H1 (cell line): ENCODE data around the gene ACSF3. TPM values are rescaled to one million over a fixed set of nuclear protein-coding genes. Genes with fewer than 3 reads are reported as not detected.

ENCODE experiments used
- CTCF ChIA-PET: fragments of 300-600 bp; sonication (Branson Sonifier 250); formaldehyde crosslinking; loops from one replicate; lab custom pipeline; 2021; ENCODE audit not compliant: partially characterized antibody; lab: Charles Lee
- POLR2A ChIA-PET: fragments of 300-600 bp; sonication (Branson Sonifier 250); formaldehyde crosslinking; loops from one replicate; lab custom pipeline; 2021; ENCODE audit warnings: inconsistent platforms; ENCODE audit not compliant: partially characterized antibody; lab: Charles Lee
- DNase-seq, 2 experiments: peaks; one replicate each; pipeline versions ENCODE4 v3.0.0 to v3.0.0-alpha.2; 2010 to 2022; ENCODE audit warnings: low spot score in 2 of 2, low read depth in 1 of 2, mixed read lengths in 1 of 2
- FAIRE-seq: peaks from 2 replicates; lab custom pipeline; 2011; peaks lifted over from hg19 to GRCh38; lab: Jason Lieb, UNC
- H2AFZ ChIP-seq: 2 replicates; pipeline ENCODE4 v1.8.1; 2012; ENCODE audit warnings: low read length, inconsistent platforms
- H2AK5ac ChIP-seq: 2 replicates; pipeline ENCODE4 v1.6.1; 2013; ENCODE audit warnings: low read depth, low read length
- H2BK120ac ChIP-seq: replicated peaks from 2 replicates; pipeline ENCODE3; 2013; ENCODE audit warnings: low read depth, low read length, inconsistent platforms
- H2BK12ac ChIP-seq: 2 replicates; pipeline ENCODE4 v1.6.1; 2013; ENCODE audit warnings: low read depth, low read length
- H2BK15ac ChIP-seq: 2 replicates; pipeline ENCODE4 v1.6.1; 2013; ENCODE audit warnings: low read length
- H2BK20ac ChIP-seq: 2 replicates; pipeline ENCODE4 v1.6.1; 2013; ENCODE audit warnings: low read length
- H2BK5ac ChIP-seq: 2 replicates; pipeline ENCODE4 v1.6.1; 2013; ENCODE audit warnings: low read depth, low read length
- H3K14ac ChIP-seq: 2 replicates; pipeline ENCODE4 v1.6.1; 2013; ENCODE audit warnings: inconsistent platforms; ENCODE audit not compliant: insufficient read length
- H3K18ac ChIP-seq: 2 replicates; pipeline ENCODE4 v1.6.1; 2013; ENCODE audit warnings: low read length; ENCODE audit errors: extremely low read depth
- H3K23ac ChIP-seq: 2 replicates; pipeline ENCODE4 v1.6.1; 2013; ENCODE audit warnings: inconsistent platforms; ENCODE audit not compliant: insufficient read length
- H3K23me2 ChIP-seq: 2 replicates; pipeline ENCODE4 v1.6.1; 2013; ENCODE audit warnings: low read depth, low read length
- H3K27ac ChIP-seq: 2 replicates; pipeline ENCODE4 v1.6.1; 2011; ENCODE audit warnings: low read depth, low read length, inconsistent platforms
- H3K27me3 ChIP-seq, 4 experiments: replicated peaks in 1 of 4; 1 replicate in 1 of 4; 2 replicates in 3 of 4; pipeline versions ENCODE4 v1.6.1 to v1.8.1; 2011 to 2013; ENCODE audit warnings: low read length in 3 of 4, mild to moderate bottlenecking in 3 of 4, inconsistent platforms in 2 of 4, mixed read lengths in 2 of 4, moderate library complexity in 1 of 4; ENCODE audit not compliant: control insufficient read depth in 3 of 4, insufficient read depth in 3 of 4; ENCODE audit errors: extremely low read depth in 1 of 4
- H3K36me3 ChIP-seq, 4 experiments: 2 replicates each; pipeline versions ENCODE4 v1.6.1 to v1.8.1; 2011 to 2013; ENCODE audit warnings: mild to moderate bottlenecking in 4 of 4, low read length in 3 of 4, moderate library complexity in 2 of 4, control low read depth in 1 of 4, inconsistent platforms in 1 of 4; ENCODE audit not compliant: insufficient read depth in 4 of 4, control insufficient read depth in 2 of 4
- H3K4ac ChIP-seq: replicated peaks from 2 replicates; pipeline ENCODE3; 2013; ENCODE audit warnings: low read length, low read depth, mixed read lengths, inconsistent platforms; ENCODE audit not compliant: insufficient read length
- H3K4me1 ChIP-seq, 4 experiments: replicated peaks in 1 of 4; 1 replicate in 1 of 4; 2 replicates in 3 of 4; pipeline versions ENCODE4 v1.6.1 to v1.8.1; 2011 to 2013; ENCODE audit warnings: low read length in 3 of 4, inconsistent platforms in 2 of 4, mixed read lengths in 1 of 4; ENCODE audit not compliant: insufficient read depth in 4 of 4, control insufficient read depth in 3 of 4
- H3K4me2 ChIP-seq, 2 experiments: 2 replicates each; pipeline versions ENCODE4 v1.6.1 to v1.8.1; 2011 to 2013; ENCODE audit warnings: low read depth in 2 of 2, low read length in 2 of 2, control low read depth in 1 of 2, inconsistent platforms in 1 of 2, mild to moderate bottlenecking in 1 of 2; ENCODE audit not compliant: insufficient read depth in 1 of 2
- H3K4me3 ChIP-seq, 4 experiments: fragments of 200-600, 300-600 bp in 1 of 4; sonication (generic), shearing (Covaris generic), sonication (Bioruptor Twin) in 1 of 4; 2 replicates each; pipeline versions ENCODE4 v1.5.1 to v1.8.1; 2011 to 2016; ENCODE audit warnings: low read length in 4 of 4, low read depth in 3 of 4, control low read depth in 2 of 4, inconsistent platforms in 2 of 4, mild to moderate bottlenecking in 2 of 4, mixed read lengths in 1 of 4, moderate library complexity in 1 of 4; ENCODE audit not compliant: insufficient read depth in 2 of 4; ENCODE audit errors: extremely low read depth in 1 of 4
- H3K56ac ChIP-seq: replicated peaks from 2 replicates; pipeline ENCODE3; 2013; ENCODE audit warnings: low read depth, mild to moderate bottlenecking, mixed read lengths, low read length, inconsistent platforms; ENCODE audit not compliant: insufficient read length
- H3K79me1 ChIP-seq: 2 replicates; pipeline ENCODE4 v1.6.1; 2013; ENCODE audit warnings: low read depth, low read length, control low read depth
- H3K79me2 ChIP-seq, 2 experiments: 2 replicates each; pipeline versions ENCODE4 v1.6.1 to v1.8.1; 2012 to 2013; ENCODE audit warnings: low read length in 2 of 2, mild to moderate bottlenecking in 2 of 2, inconsistent platforms in 1 of 2; ENCODE audit not compliant: insufficient read depth in 2 of 2, control insufficient read depth in 1 of 2
- H3K9ac ChIP-seq, 4 experiments: replicated peaks in 1 of 4; 1 replicate in 1 of 4; 2 replicates in 3 of 4; pipeline versions ENCODE4 v1.6.1 to v1.8.1; 2011 to 2013; ENCODE audit warnings: low read depth in 3 of 4, low read length in 3 of 4, control low read depth in 2 of 4, mild to moderate bottlenecking in 2 of 4, moderate library complexity in 2 of 4, inconsistent platforms in 1 of 4; ENCODE audit errors: extremely low read depth in 1 of 4
- H3K9me3 ChIP-seq, 2 experiments: 2 replicates each; pipeline versions ENCODE4 v1.6.1 to v1.8.1; 2012 to 2013; ENCODE audit warnings: mild to moderate bottlenecking in 2 of 2, moderate library complexity in 2 of 2, control low read depth in 1 of 2, inconsistent platforms in 1 of 2, low read depth in 1 of 2, low read length in 1 of 2, mixed read lengths in 1 of 2; ENCODE audit not compliant: insufficient read depth in 2 of 2
- H4K20me1 ChIP-seq, 2 experiments: replicated peaks in 1 of 2; 2 replicates each; pipeline versions ENCODE3 to v1.8.1; 2011 to 2013; ENCODE audit warnings: inconsistent platforms in 2 of 2, low read length in 2 of 2, mild to moderate bottlenecking in 1 of 2; ENCODE audit not compliant: insufficient read depth in 2 of 2, control insufficient read depth in 1 of 2
- H4K5ac ChIP-seq: 2 replicates; pipeline ENCODE4 v1.6.1; 2013; ENCODE audit warnings: low read length, low read depth, mixed read lengths, inconsistent platforms; ENCODE audit not compliant: insufficient read length
- H4K8ac ChIP-seq: 2 replicates; pipeline ENCODE4 v1.8.0; 2013; ENCODE audit warnings: mild to moderate bottlenecking, moderate library complexity, low read length, inconsistent platforms; ENCODE audit not compliant: insufficient read depth; ENCODE audit errors: extremely low read depth
- H4K91ac ChIP-seq: replicated peaks from 2 replicates; pipeline ENCODE3; 2013; ENCODE audit warnings: low read length, mixed read lengths, inconsistent platforms; ENCODE audit not compliant: insufficient read length
- CBX5 ChIP-seq: fragments of 300-800, 300-1000 bp; sonication (generic); IDR thresholded peaks from 2 replicates; pipeline ENCODE4 v1.7.1; 2016; ENCODE audit warnings: antibody characterized with exemption, low read length, low read depth
- FOSL1 ChIP-seq: IDR thresholded peaks from 2 replicates; pipeline ENCODE4 v1.6.1; 2011; ENCODE audit warnings: mild to moderate bottlenecking, low read depth, low read length, moderate library complexity; ENCODE audit not compliant: insufficient read depth
- HDAC2 ChIP-seq, 2 experiments: fragments of 300-600 bp in 1 of 2; sonication (generic) in 1 of 2; IDR thresholded peaks; 2 replicates each; pipeline ENCODE4 v1.6.1; 2011 to 2012; ENCODE audit warnings: low read depth in 2 of 2, low read length in 2 of 2, mild to moderate bottlenecking in 2 of 2, moderate library complexity in 2 of 2, borderline replicate concordance in 1 of 2, inconsistent platforms in 1 of 2
- SRF ChIP-seq: IDR thresholded peaks from 2 replicates; pipeline ENCODE4 v1.6.1; 2011; ENCODE audit warnings: mild to moderate bottlenecking, low read depth, low read length, moderate library complexity
- WGBS, 2 experiments: shearing (Covaris generic) in 1 of 2; methylation state at CpG; one replicate each; pipeline versions ENCODE4 v1.1.6 to v1.1.7; 2013 to 2015; ENCODE audit warnings: low lambda C conversion rate in 2 of 2, mixed read lengths in 2 of 2, inconsistent platforms in 1 of 2, low coverage in 1 of 2, missing lambda C conversion rate in 1 of 2; ENCODE audit not compliant: insufficient replicate concordance in 2 of 2, insufficient coverage in 1 of 2, insufficient read length in 1 of 2; ENCODE audit errors: extremely low coverage in 1 of 2, missing lambda C conversion rate in 1 of 2; 5-methylcytosine and 5-hydroxymethylcytosine counted together
- polyA plus RNA-seq, 7 experiments: library from polyadenylated mRNA; depleted of rRNA in 3 of 7; stranded (reverse) in 5 of 7; unstranded in 2 of 7; fragments of >200 nt in 5 of 7; fragments of 200-250 nt in 2 of 7; gene quantifications; 1 replicate in 5 of 7; 2 replicates in 1 of 7; 4 replicates in 1 of 7; pipeline versions ENCODE4 v1.2.1 to v1.2.3, GENCODE V29; 2011 to 2013; ENCODE audit warnings: missing spikeins in 2 of 7, mixed read lengths in 2 of 7
- total RNA-seq: library from RNA; stranded (reverse); fragmentation: NEBNext Ultra II Directional; extraction: Animal tissue kit (Norgen Biotek cat#: 25700); gene quantifications from 2 replicates; pipeline ENCODE4 v1.2.1, GENCODE V29; 2021

ACSF3 gene
- total and polyA plus RNA-seq, 2 of the 8 experiments (the other 6 are each of a cell fraction or from before 2014, with no cell fraction given): 15.6 to 22.9 TPM

GRCh38 chr16:89169778-89170177, 76.1 kb downstream of the ACSF3 start:
- Histone ChIP-seq H2BK15ac (no peak overlapping the region; the same call in 1 of the 2 replicates), H3K4me1 (peaks cover 0 to 33% (median 23%) of the 10 kb centered on the region in 4 experiments; a peak in 6 of 7 replicates), H4K20me1 (peaks cover 0 to 3% of the 10 kb centered on the region in 2 experiments), H3K18ac (no peak overlapping the region), H4K91ac (no peak overlapping the region), H2BK20ac (no peak overlapping the region), H3K56ac (no peak overlapping the region), H3K9me3 (no peaks in the 10 kb centered on the region), H2BK120ac (no peak overlapping the region), H2AK5ac (no peak overlapping the region), H3K4me3 (no peak overlapping the region), H2AFZ (no peak overlapping the region), H3K27me3 (peaks cover 0 to 7% (median 4%) of the 10 kb centered on the region in 4 experiments; a peak in 4 of 7 replicates), H3K27ac (no peak overlapping the region), H3K23ac (no peak overlapping the region), H3K79me2 (no peaks in the 10 kb centered on the region), H3K14ac (no peak overlapping the region), H2BK12ac (no peak overlapping the region), H3K4ac (no peak overlapping the region), H2BK5ac (no peak overlapping the region), H3K4me2 (peak overlapping the region in 1 of 2 experiments; percentile 65; a peak in 1 of 4 replicates), H3K9ac (no peak overlapping the region), H4K5ac (no peak overlapping the region), H3K79me1 (no peaks in the 10 kb centered on the region), H3K23me2 (peaks cover 5% of the 10 kb centered on the region), H3K36me3 (no peaks in the 10 kb centered on the region), H4K8ac (no peak overlapping the region; the same call in 1 of the 2 replicates)
- no peak for DNase-seq
- 88% methylated on average over 12 of the region's 14 CpGs; no CpG with 5 or more reads in 1 of the 2 experiments for WGBS, 2 experiments
- ChIA-PET CTCF (interaction anchor here (1.8 kb wide), 1 partner anchor 325 kb away, joined by 4 read pairs; no protein-coding TSS in a partner anchor), POLR2A (interaction anchor here (1.4 kb wide), 1 partner anchor 306 kb away, joined by 3 read pairs; no protein-coding TSS in a partner anchor)
- no peak for FAIRE-seq
- TF ChIP-seq CBX5: no peak
- no peak for TF ChIP-seq HDAC2 (IDR thresholded peaks at IDR 0.05; ENCODE audit: borderline replicate concordance in 1 of 2, low read depth in 2 of 2, low read length in 2 of 2)
- no peak for TF ChIP-seq FOSL1
- TF ChIP-seq SRF: no peak
